Heart right ventricle (tissue), 16 donors: ENCODE measurements around the gene TPCN1. TPM values are rescaled to one million over a fixed set of nuclear protein-coding genes. Genes with fewer than 3 reads are reported as not detected.

Source experiments
- ATAC-seq, 8 donors: fragments of 200-7000 bp; cut with Tn5 transposase; one replicate each; pipeline ENCODE4 v1.9.1; 2020; ENCODE audit warnings: mild to moderate bottlenecking in 8 of 8, moderate library complexity in 8 of 8, moderate number of reproducible peaks in 1 of 8
- DNase-seq, 2 donors: peaks; one replicate each; pipeline ENCODE4 v3.0.0-alpha.2; 2020
- H3K27ac ChIP-seq, 10 donors: fragments of 200-600 bp; sonication (generic) in 2 of 10; one replicate each; pipeline versions ENCODE4 v1.5.0 to v1.8.0; 2020 to 2022; ENCODE audit warnings: mild to moderate bottlenecking in 3 of 10
- H3K27me3 ChIP-seq, 7 donors: fragments of 200-600 bp; one replicate each; pipeline ENCODE4 v1.8.0; 2021 to 2022; ENCODE audit warnings: mild to moderate bottlenecking in 2 of 7
- H3K36me3 ChIP-seq, 9 donors: fragments of 200-600 bp; sonication (generic) in 1 of 9; one replicate each; pipeline versions ENCODE4 v1.5.0 to v1.8.0; 2020 to 2022; ENCODE audit warnings: mild to moderate bottlenecking in 2 of 9
- H3K4me1 ChIP-seq, 9 donors: fragments of 200-600 bp; sonication (generic) in 1 of 9; one replicate each; pipeline versions ENCODE4 v1.5.0 to v1.8.0; 2020 to 2022; ENCODE audit warnings: mild to moderate bottlenecking in 4 of 9
- H3K4me3 ChIP-seq, 10 donors: fragments of 200-600 bp; sonication (generic) in 2 of 10; one replicate each; pipeline versions ENCODE4 v1.5.0 to v1.8.0; 2020 to 2022; ENCODE audit warnings: mild to moderate bottlenecking in 7 of 10, moderate library complexity in 2 of 10
- H3K9me3 ChIP-seq, 11 donors: fragments of 200-600 bp in 10 of 11; sonication (generic) in 2 of 11; one replicate each; pipeline versions ENCODE4 v1.5.0 to v1.8.0; 2013 to 2022; ENCODE audit warnings: mild to moderate bottlenecking in 2 of 11, control low read depth in 1 of 11, moderate library complexity in 1 of 11
- WGBS, 2 donors: extraction: QIAGEN DNeasy Blood & Tissue Kit; methylation state at CpG; one replicate each; pipeline ENCODE4 v1.1.7; 2013; ENCODE audit warnings: inconsistent platforms in 1 of 2; 5-methylcytosine and 5-hydroxymethylcytosine counted together
- intact Hi-C, 10 donors: fragments of 100-400 bp; cut with DNase I; formaldehyde crosslinking; loops; one replicate each; pipeline versions ENCODE4 v1.11.1 to v1.14.2; 2022
- polyA plus RNA-seq, 2 donors: library from polyadenylated mRNA; stranded (reverse); fragments of 200-250 nt; gene quantifications; one replicate each; pipeline ENCODE4 v1.2.3, GENCODE V29; 2013
- total RNA-seq, 10 donors: library from RNA; stranded (reverse); fragmentation: NEBNext Ultra II Directional in 3 of 10; extraction: Animal tissue kit (Norgen Biotek cat#: 25700) in 3 of 10; gene quantifications; one replicate each; pipeline versions ENCODE4 v1.2.1 to v1.2.4, GENCODE V29; 2021 to 2023
- TF ChIP-seq, protein P1 (sequence below), 9 donors: fragments of 200-600 bp; sonication (generic) in 2 of 9; IDR thresholded peaks; one replicate each; pipeline versions ENCODE4 v1.5.0 to v1.8.0; 2021 to 2022; ENCODE audit warnings: antibody characterized with exemption in 9 of 9, mild to moderate bottlenecking in 5 of 9, moderate library complexity in 1 of 9
- donor health status: Arrhythmogenic right ventricular cardiomyopathy.
- donor health status: ischemic (EF 13 %, LVEDD 7.1; RV severe dilation, severe dysfunction).
- donor health status: healthy with polysubstance abuse.
- donor health status: DM: no; HTN: yes; CAD: no.
- donor health status: DM: no; HTN: no; CAD: no.
- donor health status: ischemic (EF 25% LVEDD 6.9; RV normal size, moderate dysfunction).
- donor health status: ischemic (EF 25% LVEDD 5.7; RV mildly dilated, moderate dysfunction).
- donor health status: healthy.
- donor health status: DM: yes; HTN: yes; CAD: no.
- donor health status: Ischemic cardiomyopathy.
- donor health status: ischemic (EF 35%, LVEDD 5.7; RV mildly dilated, moderate dysfunction).
- donor health status: nonischemic (EF 11% LVEDD 7.7; RV severe dilation, severe dysfunction).
- donor health status: DM: yes; HTN: yes; CAD: no.
- donor health status: PGD.
- donor health status: ischemic (EF 29% LVEDD 5.4; RV normal size, mild dysfunction).
- donor health status: nonischemic (EF 23%, LVEDD 6.1; RV moderate dilation, normal function).

The TPCN1 gene
- total and polyA plus RNA-seq, 12 donors: 16.4 to 163 (median 127) TPM

DNA sequence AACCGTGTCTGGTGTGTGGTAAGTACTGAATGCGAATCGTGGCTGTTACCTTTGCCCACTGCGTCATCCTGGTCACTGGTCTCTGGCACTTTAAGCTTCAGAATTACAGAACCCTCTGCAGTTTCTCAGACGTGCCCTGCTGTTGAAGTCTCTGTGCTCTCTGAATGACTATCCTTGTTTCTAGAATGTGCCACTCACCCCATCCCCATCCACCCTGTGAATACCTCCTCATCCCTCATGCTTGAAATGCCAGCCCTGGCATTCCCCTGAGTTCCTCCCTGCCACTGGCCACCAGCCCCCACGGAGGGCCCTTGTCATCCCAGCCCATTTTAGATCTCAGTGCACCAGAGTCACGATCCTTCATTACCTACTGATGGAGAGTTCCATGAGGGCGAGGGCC is 21.3 kb downstream of the TPCN1 start:
- peaks cover 32 to 99% (median 88%) of the 10 kb centered on the region in 9 donors for H3K4me1 ChIP-seq
- peak overlapping the region in 9 of 10 donors; percentile 61 to 98 (median 83) for H3K27ac ChIP-seq
- no peaks in the 10 kb centered on the region for H3K27me3 ChIP-seq
- H3K9me3 ChIP-seq: no peaks in the 10 kb centered on the region
- ATAC-seq (no peak), DNase-seq (no peak)
- H3K4me3 ChIP-seq: no peak overlapping the region
- H3K36me3 ChIP-seq: peaks cover 0 to 55% (median 8%) of the 10 kb centered on the region in 9 donors
- intact Hi-C loops: no loop called here
- WGBS, 2 donors: 82 to 86% methylated on average over 8 of the region's 8 CpGs
- TF ChIP-seq, protein P1, sequence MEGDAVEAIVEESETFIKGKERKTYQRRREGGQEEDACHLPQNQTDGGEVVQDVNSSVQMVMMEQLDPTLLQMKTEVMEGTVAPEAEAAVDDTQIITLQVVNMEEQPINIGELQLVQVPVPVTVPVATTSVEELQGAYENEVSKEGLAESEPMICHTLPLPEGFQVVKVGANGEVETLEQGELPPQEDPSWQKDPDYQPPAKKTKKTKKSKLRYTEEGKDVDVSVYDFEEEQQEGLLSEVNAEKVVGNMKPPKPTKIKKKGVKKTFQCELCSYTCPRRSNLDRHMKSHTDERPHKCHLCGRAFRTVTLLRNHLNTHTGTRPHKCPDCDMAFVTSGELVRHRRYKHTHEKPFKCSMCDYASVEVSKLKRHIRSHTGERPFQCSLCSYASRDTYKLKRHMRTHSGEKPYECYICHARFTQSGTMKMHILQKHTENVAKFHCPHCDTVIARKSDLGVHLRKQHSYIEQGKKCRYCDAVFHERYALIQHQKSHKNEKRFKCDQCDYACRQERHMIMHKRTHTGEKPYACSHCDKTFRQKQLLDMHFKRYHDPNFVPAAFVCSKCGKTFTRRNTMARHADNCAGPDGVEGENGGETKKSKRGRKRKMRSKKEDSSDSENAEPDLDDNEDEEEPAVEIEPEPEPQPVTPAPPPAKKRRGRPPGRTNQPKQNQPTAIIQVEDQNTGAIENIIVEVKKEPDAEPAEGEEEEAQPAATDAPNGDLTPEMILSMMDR (IDR thresholded peaks at IDR 0.05): no peak

- Histone ChIP-seq H3K36me3 (peaks cover 0 to 55% (median 8%) of the 10 kb centered on the region in 9 donors), H3K27me3 (no peaks in the 10 kb centered on the region), H3K4me1 (peaks cover 30 to 97% (median 80%) of the 10 kb centered on the region in 9 donors), H3K9me3 (no peaks in the 10 kb centered on the region), H3K4me3 (peak overlapping the region in 6 of 10 donors; percentile 25 to 45 (median 38)), H3K27ac (peak overlapping the region; percentile 61 to 98 (median 84))
- DNase-seq: peak; percentile 72 to 73
- intact Hi-C loops: no loop called here
- ATAC-seq: peak; percentile 8 to 52 (median 38)
- WGBS, 2 donors: 34 to 35% methylated on average over 5 of the region's 5 CpGs
- TF ChIP-seq, protein P1 (IDR thresholded peaks at IDR 0.05): no peak
Measured at GRCh38 chr12:113244047-113244460, 22.8 kb downstream of the TPCN1 start.

DNA sequence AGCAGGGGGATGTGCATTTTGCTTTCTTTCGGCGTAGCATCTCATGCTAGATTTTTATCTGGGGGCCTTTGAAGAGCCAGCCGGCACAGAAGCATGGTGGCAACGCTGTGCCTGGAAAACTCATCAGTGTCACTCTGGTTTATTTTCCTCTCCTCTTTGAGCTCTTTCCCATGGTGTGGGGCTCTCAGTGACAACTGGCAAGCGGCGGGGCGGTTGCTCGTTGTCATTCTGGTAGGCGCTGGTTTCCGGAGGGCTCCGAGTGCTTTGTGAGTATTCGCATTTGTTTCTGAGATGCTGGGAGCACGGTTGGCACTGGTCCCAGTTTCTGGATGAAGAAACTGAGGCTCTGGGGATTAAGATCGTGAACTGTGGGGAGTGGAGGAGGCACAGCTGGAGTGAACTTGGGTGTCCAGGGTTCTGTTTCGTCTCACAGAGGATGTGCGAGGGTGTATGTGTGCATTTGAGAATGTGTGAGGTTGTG is 23.3 kb downstream of the TPCN1 start:
- Histone ChIP-seq H3K4me3 (peak overlapping the region in 7 of 10 donors; percentile 10 to 45 (median 37)), H3K27me3 (no peaks in the 10 kb centered on the region), H3K36me3 (peaks cover 0 to 55% (median 8%) of the 10 kb centered on the region in 9 donors), H3K4me1 (peaks cover 30 to 96% (median 75%) of the 10 kb centered on the region in 9 donors), H3K27ac (peak overlapping the region; percentile 61 to 98 (median 84)), H3K9me3 (no peaks in the 10 kb centered on the region)
- intact Hi-C loops: no loop called here
- TF ChIP-seq, protein P1 (IDR thresholded peaks at IDR 0.05): no peak
- DNase-seq (peak; percentile 64 to 67), ATAC-seq (peak in 5 of 8 donors; percentile 13 to 34 (median 21))
- 38 to 45% methylated on average over 16 of the region's 16 CpGs for WGBS, 2 donors

DNA sequence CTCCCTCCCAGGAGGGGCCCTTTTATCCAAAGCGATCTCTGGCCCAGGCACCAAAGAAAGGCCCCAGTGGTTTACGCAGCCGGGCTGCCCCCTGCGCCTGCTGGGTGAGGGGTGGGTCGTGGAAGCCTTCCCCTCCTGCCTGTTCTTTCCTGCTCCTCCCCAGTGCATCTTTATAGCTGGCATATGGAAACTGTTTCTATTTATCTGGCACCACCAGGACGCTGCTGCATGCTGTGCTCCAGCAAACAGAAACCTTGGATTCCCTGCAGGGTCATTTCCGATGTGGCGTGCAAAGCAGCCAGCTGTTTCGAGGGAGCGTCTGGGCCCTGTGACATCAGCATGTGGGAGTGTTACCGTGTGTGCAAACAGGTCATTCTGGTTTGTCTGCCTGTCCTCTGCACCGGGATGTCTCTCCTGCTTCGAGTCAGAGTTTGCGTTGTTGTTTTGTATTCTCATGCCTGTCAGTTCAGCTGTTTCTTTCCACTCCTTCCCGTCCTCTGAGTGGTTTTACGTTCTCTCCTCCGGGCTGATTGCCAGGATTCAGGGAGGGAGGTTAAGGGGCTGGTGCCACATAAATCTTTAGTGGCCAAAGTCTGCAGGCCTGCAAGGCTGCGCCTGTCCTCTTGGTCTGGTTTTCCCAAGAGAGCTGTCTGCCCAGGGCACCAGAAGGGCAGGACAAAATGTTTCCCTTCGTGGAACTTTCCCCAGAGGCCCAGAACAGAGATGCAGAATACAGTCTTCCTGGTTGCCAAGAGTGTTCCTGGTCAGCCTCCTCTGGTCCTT is 24.6 kb downstream of the TPCN1 start:
- Histone ChIP-seq H3K4me1 (peaks cover 22 to 93% (median 63%) of the 10 kb centered on the region in 9 donors), H3K9me3 (no peaks in the 10 kb centered on the region), H3K36me3 (peaks cover 0 to 66% (median 9%) of the 10 kb centered on the region in 9 donors), H3K27ac (peak overlapping the region; percentile 71 to 98 (median 84)), H3K4me3 (peak overlapping the region in 8 of 10 donors; percentile 4 to 40 (median 24)), H3K27me3 (no peaks in the 10 kb centered on the region)
- WGBS, 2 donors: 10 to 13% methylated on average over 19 of the region's 19 CpGs
- intact Hi-C loops: no loop called here
- peak; percentile 59 to 76 (median 66) for ATAC-seq
- TF ChIP-seq, protein P1 (IDR thresholded peaks at IDR 0.05): no peak
- DNase-seq: peak; percentile 63 to 79
